Fibroblast of villous mesenchyme (primary cell): ENCODE data around the gene SLC18A3. TPM values are rescaled to one million over a fixed set of nuclear protein-coding genes. Genes with fewer than 3 reads are reported as not detected.

Experiments used
- DNase-seq: peaks from one replicate; pipeline ENCODE4 v3.0.0-alpha.2; 2010; ENCODE audit warnings: low read depth
- H3K4me3 ChIP-seq: 2 replicates; pipeline ENCODE4 v1.5.1; 2011; ENCODE audit warnings: low read depth, mild to moderate bottlenecking, low read length
- total RNA-seq: library from RNA; depleted of rRNA; stranded (reverse); fragments of >200 nt; gene quantifications from 2 replicates; pipeline ENCODE4 v1.2.3, GENCODE V29; 2012
- TF ChIP-seq, protein P1 (sequence below): IDR thresholded peaks from 2 replicates; pipeline ENCODE4 v1.5.1; 2012; ENCODE audit warnings: low read depth, mild to moderate bottlenecking, low read length; ENCODE audit not compliant: insufficient read depth

Gene SLC18A3
- total RNA-seq, 1 donor, result under 0.01 TPM

DNA sequence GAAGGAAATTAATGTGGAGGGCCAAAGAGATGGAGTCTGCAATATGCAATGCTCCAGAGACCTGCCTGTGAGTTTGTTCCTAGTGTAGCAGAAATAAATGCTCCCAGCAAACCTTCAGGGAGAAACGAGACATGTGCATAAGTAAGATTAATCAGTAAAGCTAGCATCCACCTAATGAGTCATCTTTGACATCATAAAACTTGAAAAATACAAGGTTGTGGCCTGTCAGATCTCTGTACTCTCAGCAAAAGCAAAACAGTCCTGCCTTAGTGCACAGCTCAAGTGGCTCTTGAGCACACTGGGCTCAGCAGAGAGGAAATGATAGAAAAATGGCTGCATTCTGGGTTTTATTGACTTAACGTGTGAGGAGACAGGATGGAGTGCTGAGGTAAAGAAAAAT, 38.7 kb upstream of the SLC18A3 start:
- no peak overlapping the region for H3K4me3 ChIP-seq
- TF ChIP-seq, protein P1, sequence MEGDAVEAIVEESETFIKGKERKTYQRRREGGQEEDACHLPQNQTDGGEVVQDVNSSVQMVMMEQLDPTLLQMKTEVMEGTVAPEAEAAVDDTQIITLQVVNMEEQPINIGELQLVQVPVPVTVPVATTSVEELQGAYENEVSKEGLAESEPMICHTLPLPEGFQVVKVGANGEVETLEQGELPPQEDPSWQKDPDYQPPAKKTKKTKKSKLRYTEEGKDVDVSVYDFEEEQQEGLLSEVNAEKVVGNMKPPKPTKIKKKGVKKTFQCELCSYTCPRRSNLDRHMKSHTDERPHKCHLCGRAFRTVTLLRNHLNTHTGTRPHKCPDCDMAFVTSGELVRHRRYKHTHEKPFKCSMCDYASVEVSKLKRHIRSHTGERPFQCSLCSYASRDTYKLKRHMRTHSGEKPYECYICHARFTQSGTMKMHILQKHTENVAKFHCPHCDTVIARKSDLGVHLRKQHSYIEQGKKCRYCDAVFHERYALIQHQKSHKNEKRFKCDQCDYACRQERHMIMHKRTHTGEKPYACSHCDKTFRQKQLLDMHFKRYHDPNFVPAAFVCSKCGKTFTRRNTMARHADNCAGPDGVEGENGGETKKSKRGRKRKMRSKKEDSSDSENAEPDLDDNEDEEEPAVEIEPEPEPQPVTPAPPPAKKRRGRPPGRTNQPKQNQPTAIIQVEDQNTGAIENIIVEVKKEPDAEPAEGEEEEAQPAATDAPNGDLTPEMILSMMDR, result no peak
- peak; percentile 91 for DNase-seq

DNA sequence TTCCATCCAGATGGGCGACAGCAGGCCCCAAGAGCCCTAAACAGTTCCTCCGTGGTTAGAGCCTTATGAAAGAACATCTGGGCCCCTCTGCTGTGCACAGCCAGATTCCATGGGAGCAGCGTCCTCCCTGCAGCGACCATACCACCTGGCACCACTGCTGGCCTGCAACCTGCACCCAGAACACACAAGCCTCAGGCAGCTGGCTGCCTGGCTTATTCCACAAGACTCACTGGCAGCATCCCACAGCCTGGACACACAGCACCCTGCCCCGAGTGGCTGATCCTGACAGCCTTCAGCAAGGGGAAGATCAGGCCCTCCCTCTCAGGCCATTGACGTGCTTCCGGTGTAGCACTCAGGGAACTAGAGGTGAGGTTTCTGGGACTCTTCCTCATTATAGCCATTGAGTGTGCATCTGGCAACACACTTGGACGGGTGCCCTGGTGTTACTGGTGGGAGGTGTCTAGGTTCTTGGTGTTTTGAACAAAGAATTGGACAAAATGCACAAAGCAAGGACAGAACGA, 37.5 kb upstream of the SLC18A3 start:
- DNase-seq, result peak; percentile 61
- TF ChIP-seq, protein P1, result no peak
- H3K4me3 ChIP-seq, result no peak overlapping the region

DNA sequence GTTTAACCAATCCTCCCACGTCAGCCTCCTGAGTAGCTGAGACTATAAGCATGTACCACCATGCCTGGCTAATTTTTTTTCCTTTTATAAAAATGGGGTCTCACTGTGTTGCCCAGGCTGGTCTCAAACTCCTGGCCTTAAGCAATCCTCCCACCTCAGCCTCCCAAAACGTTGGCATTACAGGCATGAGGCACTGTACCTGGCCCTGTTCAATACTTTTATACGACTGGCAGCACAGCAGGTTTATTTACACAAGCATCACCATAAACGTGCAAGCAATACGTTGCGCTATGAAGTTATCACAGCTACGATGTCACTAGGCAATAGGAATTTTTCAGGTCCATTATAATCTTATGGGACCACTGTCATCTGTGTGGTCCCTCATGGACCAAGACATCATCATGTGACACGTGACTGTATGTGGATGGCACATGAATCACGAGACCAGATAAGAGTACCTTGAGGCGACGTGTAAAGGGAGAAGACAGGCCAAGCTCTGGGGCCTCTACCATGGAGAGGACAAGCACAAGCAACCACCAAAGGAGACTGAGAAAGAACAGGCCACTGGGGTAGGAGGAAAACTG, 34.5 kb upstream of the SLC18A3 start:
- DNase-seq, result no peak
- TF ChIP-seq, protein P1, result no peak
- no peak overlapping the region for H3K4me3 ChIP-seq

DNA sequence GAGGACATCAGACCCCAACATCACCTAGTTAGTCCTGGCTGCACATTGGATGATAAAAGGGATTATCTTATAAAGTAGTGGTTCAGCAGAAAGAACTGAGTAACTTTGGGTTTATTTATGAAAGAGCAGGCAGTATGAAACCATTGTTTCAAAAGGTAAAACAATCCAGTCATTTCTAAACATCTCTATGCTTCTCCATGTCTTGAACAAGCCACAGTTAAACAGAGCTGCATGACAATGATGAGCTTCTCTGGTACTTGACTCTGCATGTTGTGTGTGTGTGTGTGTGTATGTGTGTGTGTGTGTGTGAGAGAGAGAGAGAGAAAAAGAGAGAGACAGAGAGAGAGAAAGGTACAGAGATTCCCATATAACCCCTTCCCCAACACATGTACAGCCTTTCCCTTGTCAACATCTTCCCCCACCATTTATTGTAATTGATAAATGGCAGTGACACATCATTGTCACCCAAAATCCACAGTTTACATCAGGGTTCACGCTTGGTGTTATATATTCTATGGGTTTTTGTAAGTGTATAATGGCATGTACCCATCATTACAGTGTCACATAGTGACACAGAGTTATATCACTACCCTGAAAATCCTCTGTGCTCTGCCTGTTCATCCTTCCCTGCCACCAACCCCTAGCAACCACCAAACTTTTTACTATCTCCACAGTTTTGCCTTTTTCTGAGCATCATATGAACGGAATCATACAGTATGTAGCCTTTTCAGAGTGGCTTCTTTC, 32.8 kb upstream of the SLC18A3 start:
- TF ChIP-seq, protein P1, result no peak
- H3K4me3 ChIP-seq, result no peak overlapping the region
- DNase-seq, result no peak

DNA sequence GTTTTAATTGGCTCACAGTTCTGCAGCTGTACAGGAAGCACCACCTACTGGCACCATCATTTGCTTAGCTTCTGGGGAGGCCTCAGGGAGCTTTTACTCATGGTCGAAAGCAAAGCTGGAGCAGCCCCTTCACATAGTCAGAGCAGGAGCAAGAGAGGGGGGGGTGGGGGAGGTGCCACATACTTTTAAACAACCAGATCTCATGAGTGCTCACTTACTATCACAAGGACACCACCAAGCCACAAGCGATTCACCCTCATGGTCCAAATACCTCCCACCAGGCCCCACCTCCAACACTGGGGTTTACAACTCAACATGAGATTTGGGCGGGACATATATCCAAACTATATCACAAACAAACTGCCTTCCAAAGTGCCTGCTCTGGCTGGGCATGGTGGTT, 31.7 kb upstream of the SLC18A3 start:
- DNase-seq, result no peak
- TF ChIP-seq, protein P1, result no peak
- no peak overlapping the region for H3K4me3 ChIP-seq

DNA sequence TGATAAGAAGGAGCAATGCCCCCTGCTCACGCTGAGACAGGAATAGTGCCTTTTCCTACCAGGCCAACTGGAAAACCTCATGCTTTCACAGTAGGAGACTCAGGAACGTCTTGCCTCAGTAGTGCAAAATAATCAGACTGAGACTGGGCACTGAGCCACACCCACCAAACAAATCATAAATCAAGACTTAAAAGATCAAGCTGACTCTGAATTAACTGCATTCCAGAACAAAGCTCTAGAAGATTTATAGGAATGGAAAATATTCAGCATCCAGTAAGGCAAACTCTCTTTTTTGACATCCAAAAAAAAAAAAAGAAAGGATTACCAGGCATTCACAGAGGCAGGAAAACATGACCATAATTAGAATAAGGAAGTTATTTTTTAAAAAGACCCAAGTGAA, 30.5 kb upstream of the SLC18A3 start:
- H3K4me3 ChIP-seq, result no peak overlapping the region
- TF ChIP-seq, protein P1, result no peak
- DNase-seq, result peak; percentile 93

DNA sequence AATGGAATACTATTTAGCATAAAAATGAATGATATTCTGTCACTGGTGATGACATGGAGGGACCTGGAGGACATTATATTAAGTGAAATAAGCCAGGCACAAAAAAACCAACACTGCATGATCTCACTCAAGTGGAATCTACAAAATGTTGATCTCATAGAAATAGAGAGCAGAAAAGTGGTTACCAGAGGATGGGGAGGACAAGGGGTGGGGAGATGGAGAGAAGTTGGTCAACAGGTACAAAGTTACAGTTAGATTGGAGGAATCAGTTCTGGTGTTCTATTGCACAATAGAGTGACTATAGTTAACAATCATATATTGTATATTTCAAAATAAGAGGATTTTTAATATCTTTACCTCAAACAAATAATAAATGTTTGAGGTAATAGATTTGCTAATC, 24.7 kb upstream of the SLC18A3 start:
- TF ChIP-seq, protein P1, result no peak
- no peak overlapping the region for H3K4me3 ChIP-seq
- DNase-seq, result no peak
